DND-41 (cell line): ENCODE measurements around the gene MYD88.
A peak's percentile ranks its signal among the peaks of the same experiment; 100 is the strongest.

Source experiments
- ATAC-seq: fragments of 200-7000 bp; cut with Tn5 transposase; 3 replicates; pipeline ENCODE4 v1.9.1; 2021; ENCODE audit warnings: low read depth; ENCODE audit not compliant: insufficient read depth
- DNase-seq: peaks from one replicate; pipeline ENCODE4 v3.0.0-alpha.2; 2020
- H2AFZ ChIP-seq: 2 replicates; pipeline ENCODE4 v1.6.0; 2012; ENCODE audit warnings: low read depth, low read length
- H3K27ac ChIP-seq: 2 replicates; pipeline ENCODE4 v1.5.1; 2012; ENCODE audit warnings: low read length, inconsistent platforms
- H3K27me3 ChIP-seq: fragments of 200-600 bp; sonication (generic); 2 replicates; pipeline ENCODE4 v1.6.0; 2012; ENCODE audit warnings: low read length, mild to moderate bottlenecking, inconsistent platforms; ENCODE audit not compliant: insufficient read depth, poor library complexity
- H3K36me3 ChIP-seq: 2 replicates; pipeline ENCODE4 v1.5.1; 2012; ENCODE audit warnings: low read length, inconsistent platforms; ENCODE audit not compliant: insufficient read depth
- H3K4me1 ChIP-seq: 2 replicates; pipeline ENCODE4 v1.5.1; 2012; ENCODE audit warnings: mild to moderate bottlenecking, low read length; ENCODE audit not compliant: insufficient read depth
- H3K4me2 ChIP-seq: 2 replicates; pipeline ENCODE4 v1.6.0; 2012; ENCODE audit warnings: mild to moderate bottlenecking, moderate library complexity, low read length, inconsistent platforms; ENCODE audit not compliant: insufficient read depth
- H3K4me3 ChIP-seq, 2 experiments: fragments of 200-600 bp in 1 of 2; shearing (Covaris generic) in 1 of 2; 2 replicates each; pipeline ENCODE4 v1.5.1; 2012 to 2016; ENCODE audit warnings: inconsistent platforms in 2 of 2, low read length in 2 of 2, mild to moderate bottlenecking in 2 of 2, low read depth in 1 of 2, moderate library complexity in 1 of 2
- H3K79me2 ChIP-seq: 2 replicates; pipeline ENCODE4 v1.6.0; 2012; ENCODE audit warnings: low read length, inconsistent platforms; ENCODE audit not compliant: insufficient read depth
- H3K9ac ChIP-seq: 2 replicates; pipeline ENCODE4 v1.6.0; 2012; ENCODE audit warnings: low read depth, mild to moderate bottlenecking, inconsistent platforms, low read length, moderate library complexity
- H3K9me3 ChIP-seq: 2 replicates; pipeline ENCODE4 v1.5.1; 2012; ENCODE audit warnings: low read length, moderate library complexity, mild to moderate bottlenecking, inconsistent platforms; ENCODE audit not compliant: insufficient read depth, severe bottlenecking
- H4K20me1 ChIP-seq: 2 replicates; pipeline ENCODE4 v1.6.0; 2012; ENCODE audit warnings: low read length; ENCODE audit not compliant: insufficient read depth
- EZH2 ChIP-seq: IDR thresholded peaks from 3 replicates; pipeline ENCODE4 v1.6.1; 2012; ENCODE audit warnings: borderline replicate concordance, low read depth, mild to moderate bottlenecking, moderate library complexity, low read length, inconsistent platforms; ENCODE audit not compliant: severe bottlenecking
- TF ChIP-seq, protein P1 (sequence below): IDR thresholded peaks from 2 replicates; pipeline ENCODE4 v1.5.1; 2012; ENCODE audit warnings: borderline replicate concordance, low read length, moderate library complexity, mild to moderate bottlenecking; ENCODE audit not compliant: poor library complexity, severe bottlenecking; ENCODE audit errors: extremely low read depth

MYD88 gene

DNA sequence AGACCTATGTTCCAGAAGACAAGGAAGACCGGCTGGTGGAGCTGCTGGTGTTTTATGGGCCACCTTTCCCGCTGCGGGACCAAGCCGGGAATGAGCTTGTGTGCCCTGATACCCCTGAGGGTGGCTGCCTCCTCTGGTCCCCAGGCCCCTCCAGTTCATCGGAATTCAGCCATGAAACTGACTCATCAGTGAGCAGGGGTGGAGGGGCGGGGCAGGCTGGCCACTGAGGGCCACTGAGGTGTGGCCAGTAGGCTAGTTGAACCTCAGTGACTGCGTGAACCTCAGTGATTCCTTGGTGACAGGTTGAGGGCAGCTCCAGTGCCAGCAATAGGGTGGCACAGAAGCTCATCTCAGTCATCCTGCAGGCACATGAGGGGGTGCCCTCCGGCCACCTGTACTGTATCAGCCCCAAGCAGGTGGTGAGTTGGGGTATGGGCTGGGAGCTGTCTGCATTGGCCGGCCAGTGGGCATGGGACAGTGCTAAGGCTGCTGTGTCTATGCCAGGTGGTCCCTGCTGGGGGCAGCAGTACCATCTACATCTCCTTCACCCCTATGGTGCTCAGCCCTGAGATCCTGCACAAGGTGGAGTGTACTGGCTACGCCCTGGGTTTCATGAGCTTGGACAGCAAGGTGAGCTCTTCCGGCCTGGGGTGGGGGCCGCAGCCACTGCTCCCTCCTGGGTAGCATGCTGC lies 21.8 kb upstream of the MYD88 start:
- no peak overlapping the region for H3K4me2 ChIP-seq
- H3K9ac ChIP-seq, result no peak overlapping the region
- H3K27ac ChIP-seq, result no peak overlapping the region
- peaks cover 18% of the 10 kb centered on the region for H3K36me3 ChIP-seq
- TF ChIP-seq, protein P1, sequence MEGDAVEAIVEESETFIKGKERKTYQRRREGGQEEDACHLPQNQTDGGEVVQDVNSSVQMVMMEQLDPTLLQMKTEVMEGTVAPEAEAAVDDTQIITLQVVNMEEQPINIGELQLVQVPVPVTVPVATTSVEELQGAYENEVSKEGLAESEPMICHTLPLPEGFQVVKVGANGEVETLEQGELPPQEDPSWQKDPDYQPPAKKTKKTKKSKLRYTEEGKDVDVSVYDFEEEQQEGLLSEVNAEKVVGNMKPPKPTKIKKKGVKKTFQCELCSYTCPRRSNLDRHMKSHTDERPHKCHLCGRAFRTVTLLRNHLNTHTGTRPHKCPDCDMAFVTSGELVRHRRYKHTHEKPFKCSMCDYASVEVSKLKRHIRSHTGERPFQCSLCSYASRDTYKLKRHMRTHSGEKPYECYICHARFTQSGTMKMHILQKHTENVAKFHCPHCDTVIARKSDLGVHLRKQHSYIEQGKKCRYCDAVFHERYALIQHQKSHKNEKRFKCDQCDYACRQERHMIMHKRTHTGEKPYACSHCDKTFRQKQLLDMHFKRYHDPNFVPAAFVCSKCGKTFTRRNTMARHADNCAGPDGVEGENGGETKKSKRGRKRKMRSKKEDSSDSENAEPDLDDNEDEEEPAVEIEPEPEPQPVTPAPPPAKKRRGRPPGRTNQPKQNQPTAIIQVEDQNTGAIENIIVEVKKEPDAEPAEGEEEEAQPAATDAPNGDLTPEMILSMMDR, result peak; percentile 27
- no peak for TF ChIP-seq EZH2
- H3K4me3 ChIP-seq, result no peak overlapping the region
- DNase-seq (no peak), ATAC-seq (peak; percentile 18; the same call in 1 of the 3 replicates)
- H2AFZ ChIP-seq, result no peak overlapping the region
- H3K9me3 ChIP-seq, result no peaks in the 10 kb centered on the region
- no peaks in the 10 kb centered on the region for H3K79me2 ChIP-seq
- H4K20me1 ChIP-seq, result peaks cover 7% of the 10 kb centered on the region; the same call in 1 of the 2 replicates
- H3K27me3 ChIP-seq, result no peaks in the 10 kb centered on the region
- H3K4me1 ChIP-seq, result no peaks in the 10 kb centered on the region

DNA sequence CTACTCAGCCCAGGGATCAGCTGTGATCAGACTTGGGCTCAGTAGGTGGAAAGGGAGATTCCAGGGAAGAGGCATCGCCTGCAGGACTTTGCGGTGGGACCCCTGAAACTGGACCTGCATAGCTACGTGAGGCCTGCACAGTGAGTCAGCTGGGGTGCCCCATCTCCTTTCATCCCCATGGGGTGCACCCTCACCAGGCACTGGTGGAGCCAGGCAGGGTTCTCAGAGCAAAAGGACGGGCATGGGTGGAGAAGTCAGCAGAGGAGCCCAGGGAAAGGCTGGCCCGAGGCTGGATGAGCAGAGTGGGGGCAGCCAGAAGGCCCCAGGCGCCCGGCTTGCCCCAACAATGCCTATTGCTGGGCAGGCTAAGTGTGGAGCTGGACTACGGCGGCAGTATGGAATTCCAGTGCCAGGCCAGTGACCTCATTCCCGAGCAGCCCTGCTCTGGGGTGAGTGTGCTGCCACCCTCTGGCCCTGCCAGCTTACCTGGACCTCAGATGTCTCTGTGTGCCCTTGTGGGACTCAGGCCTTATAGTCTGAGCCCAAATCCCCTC lies 21.2 kb upstream of the MYD88 start:
- DNase-seq (no peak), ATAC-seq (no peak)
- H3K9ac ChIP-seq, result no peak overlapping the region
- H3K4me1 ChIP-seq, result no peaks in the 10 kb centered on the region
- H3K79me2 ChIP-seq, result no peaks in the 10 kb centered on the region
- H4K20me1 ChIP-seq, result peaks cover 7% of the 10 kb centered on the region; the same call in 1 of the 2 replicates
- TF ChIP-seq EZH2, result no peak
- TF ChIP-seq, protein P1, result no peak
- H2AFZ ChIP-seq, result no peak overlapping the region
- H3K9me3 ChIP-seq, result no peaks in the 10 kb centered on the region
- H3K36me3 ChIP-seq, result peaks cover 25% of the 10 kb centered on the region
- no peak overlapping the region for H3K4me3 ChIP-seq
- H3K27ac ChIP-seq, result no peak overlapping the region
- no peak overlapping the region for H3K4me2 ChIP-seq
- H3K27me3 ChIP-seq, result no peaks in the 10 kb centered on the region

DNA sequence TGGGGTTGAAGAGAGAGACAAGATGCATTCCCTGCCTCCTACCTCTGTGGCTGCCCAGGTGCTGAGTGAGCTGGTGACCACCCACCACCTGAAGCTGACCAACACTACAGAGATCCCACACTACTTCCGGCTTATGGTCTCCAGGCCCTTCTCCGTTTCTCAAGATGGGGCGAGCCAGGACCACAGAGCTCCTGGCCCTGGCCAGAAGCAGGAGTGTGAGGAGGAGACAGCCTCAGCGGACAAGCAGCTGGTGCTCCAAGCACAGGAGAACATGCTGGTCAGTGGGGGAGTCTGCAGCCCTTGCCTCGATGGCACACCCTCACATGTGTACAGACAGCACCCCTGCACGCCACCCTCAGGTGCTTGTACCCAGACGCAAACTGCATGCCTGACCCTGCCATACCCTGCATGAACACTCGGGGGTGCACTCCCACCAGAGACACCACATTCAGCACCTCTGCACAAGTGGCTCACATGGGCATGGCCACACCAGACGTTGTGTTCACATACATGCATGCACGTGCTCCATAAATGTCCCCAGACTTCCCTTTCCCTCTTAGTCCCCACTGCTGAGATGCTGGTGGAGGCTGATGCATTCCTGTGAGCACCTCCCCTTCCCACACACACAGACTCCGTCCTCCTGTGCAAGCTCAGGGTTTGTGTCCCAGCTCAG lies 20.6 kb upstream of the MYD88 start:
- no peak overlapping the region for H3K4me2 ChIP-seq
- no peak overlapping the region for H3K27ac ChIP-seq
- H3K9me3 ChIP-seq, result no peaks in the 10 kb centered on the region
- H2AFZ ChIP-seq, result no peak overlapping the region
- TF ChIP-seq, protein P1, result peak; percentile 95
- TF ChIP-seq EZH2, result no peak
- peaks cover 7% of the 10 kb centered on the region; the same call in 1 of the 2 replicates for H4K20me1 ChIP-seq
- H3K9ac ChIP-seq, result no peak overlapping the region
- peaks cover 31% of the 10 kb centered on the region for H3K36me3 ChIP-seq
- H3K4me1 ChIP-seq, result no peaks in the 10 kb centered on the region
- H3K79me2 ChIP-seq, result no peaks in the 10 kb centered on the region
- H3K27me3 ChIP-seq, result no peaks in the 10 kb centered on the region
- ATAC-seq, result peak; percentile 84
- H3K4me3 ChIP-seq, result no peak overlapping the region
- peak; percentile 75 for DNase-seq
